Loucy (cell line): ENCODE data around the gene DOCK3.

Source experiments
- CTCF ChIP-seq: fragments of 200-600 bp; sonication (generic); conservative IDR thresholded peaks from 2 replicates; pipeline ENCODE4 v1.5.1; 2014; ENCODE audit warnings: mild to moderate bottlenecking, antibody characterized with exemption, low read length
- EZH2phosphoT487 ChIP-seq: fragments of 200-600 bp; IDR thresholded peaks from 2 replicates; pipeline ENCODE4 v1.6.1; 2018; ENCODE audit warnings: antibody characterized with exemption, mild to moderate bottlenecking, moderate library complexity, borderline replicate concordance

GRCh38 chr3:50661321-50661837 lies 13.3 kb upstream of the DOCK3 start:
- TF ChIP-seq CTCF (no peak), EZH2phosphoT487 (no peak)
